Renal cortex interstitium (tissue), 11 donors: ENCODE results near the gene SMARCE1. TPM values are rescaled to one million over a fixed set of nuclear protein-coding genes. Genes with fewer than 3 reads are reported as not detected.
A peak's percentile ranks its signal among the peaks of the same experiment; 100 is the strongest.
"Not testable (repeated sequence)": the region's sequence is repeated elsewhere in the genome, so short reads cannot be mapped to it uniquely, and the experiment has no call there.

Source experiments
- DNase-seq, 11 donors: peaks; one replicate each; pipeline ENCODE4 v3.0.0-alpha.2; 2013; ENCODE audit warnings: low read depth in 9 of 11, low spot score in 4 of 11; ENCODE audit errors: extremely low read depth in 1 of 11
- polyA plus RNA-seq, 3 donors: library from polyadenylated mRNA; unstranded; fragments of 120-200 nt; gene quantifications; one replicate each; pipeline ENCODE4 v1.2.1, GENCODE V29; 2013; ENCODE audit not compliant: insufficient read length in 3 of 3

SMARCE1 gene
- polyA plus RNA-seq, 3 donors, result 236 to 258 (median 256) TPM

GRCh38 chr17:40598619-40599467 is 48.8 kb downstream of the SMARCE1 start:
- peak in 9 of 11 donors; percentile 52 to 76 (median 63) for DNase-seq

DNA sequence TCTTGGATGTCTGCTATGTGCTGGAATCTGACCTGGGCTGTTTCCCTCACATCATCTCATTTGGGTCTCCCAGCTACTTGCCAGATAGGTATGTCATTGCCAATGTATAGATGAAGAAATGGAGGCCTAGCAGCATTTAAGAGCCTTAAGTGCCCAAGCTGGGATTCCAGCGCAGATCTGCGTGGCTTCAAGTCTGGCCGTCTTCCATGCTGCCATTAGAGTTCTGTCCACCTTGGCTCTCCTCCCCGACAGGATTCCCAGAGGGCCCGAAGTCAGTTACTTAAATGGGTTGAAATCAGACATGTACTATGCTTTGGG is 49.4 kb downstream of the SMARCE1 start:
- DNase-seq, result no peak

DNA sequence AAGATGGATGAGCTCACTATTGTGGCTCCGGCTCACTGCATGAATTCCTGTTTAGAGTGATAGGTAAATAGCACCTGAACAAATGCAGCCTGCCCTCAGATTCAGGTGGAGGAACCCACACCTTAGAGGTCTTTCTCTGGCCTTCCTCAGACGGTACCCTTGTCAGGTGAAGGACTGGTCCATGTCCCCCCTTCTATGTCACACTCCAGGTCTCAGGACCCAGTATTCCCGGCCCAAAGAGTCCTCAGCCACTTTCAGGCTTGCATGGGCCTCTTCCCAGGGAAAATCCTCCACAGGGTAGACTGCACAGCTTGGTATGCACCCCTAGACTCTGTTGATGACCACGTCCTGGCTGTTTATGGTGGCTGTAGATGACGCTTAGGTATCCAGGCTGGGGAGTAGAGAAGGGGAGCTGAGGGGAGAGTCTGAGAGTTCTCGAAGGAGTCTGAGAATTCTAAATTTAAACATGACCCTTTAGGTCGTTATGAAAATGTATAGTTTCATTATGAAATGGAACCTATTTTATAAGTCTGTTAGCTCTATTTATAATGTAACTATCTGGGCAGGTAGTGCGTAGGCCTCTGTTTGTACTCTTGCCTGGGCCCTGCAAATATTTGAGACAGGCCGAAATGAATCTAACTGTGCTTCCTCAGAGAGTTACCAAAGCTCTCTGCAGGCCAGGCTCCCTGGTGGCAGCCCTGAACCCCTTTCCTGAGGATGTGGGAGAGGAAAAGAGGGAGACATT is 49.9 kb downstream of the SMARCE1 start:
- no peak for DNase-seq

DNA sequence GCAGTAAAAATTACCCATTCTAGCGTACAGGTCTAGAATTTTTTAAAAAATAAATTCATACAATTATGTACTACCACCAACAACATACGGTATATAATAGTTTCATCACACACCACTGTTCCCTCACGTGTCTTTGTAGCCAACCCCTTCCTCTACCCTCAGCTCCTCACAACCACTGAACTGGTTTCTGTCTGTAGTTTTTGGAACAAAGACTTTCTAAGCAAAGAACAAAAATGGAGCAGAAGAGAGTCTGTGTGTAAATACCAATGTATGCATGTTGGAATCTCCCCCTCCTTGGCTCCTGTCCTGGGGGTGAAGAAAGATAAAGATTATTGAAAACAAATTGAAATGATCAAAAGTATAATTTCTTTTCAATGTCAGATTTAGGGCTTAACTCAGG is 50.5 kb downstream of the SMARCE1 start:
- no peak for DNase-seq

- no peak for DNase-seq
Observed at GRCh38 chr17:40596261-40596919, 51.2 kb downstream of the SMARCE1 start.

GRCh38 chr17:40590742-40591141 is 56.9 kb downstream of the SMARCE1 start:
- DNase-seq, result no peak

DNA sequence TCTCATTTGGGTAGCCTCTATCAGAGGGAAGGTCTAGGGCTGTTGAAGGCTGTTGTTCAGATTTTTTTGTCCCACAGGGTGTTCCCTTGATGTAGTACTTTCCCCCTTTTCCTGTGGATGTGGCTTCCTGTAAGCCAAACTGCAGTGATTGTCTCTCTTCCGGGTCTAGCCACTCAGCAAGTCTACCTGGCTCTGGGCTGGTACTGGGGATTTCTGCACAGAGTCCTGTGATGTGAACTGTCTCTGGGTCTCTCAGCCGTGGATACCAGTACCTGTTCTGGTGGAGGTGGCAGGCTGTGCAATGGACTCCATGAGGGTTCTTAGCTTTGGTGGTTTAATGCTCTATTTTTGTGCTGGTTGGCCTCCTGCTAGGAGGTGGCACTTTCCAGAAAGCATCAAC is 59.1 kb downstream of the SMARCE1 start:
- no peak for DNase-seq

GRCh38 chr17:40586264-40586663 is 61.4 kb downstream of the SMARCE1 start:
- not testable (repeated sequence) for DNase-seq

- not testable (repeated sequence) for DNase-seq
Observed at GRCh38 chr17:40584950-40585349, 62.7 kb downstream of the SMARCE1 start.

DNA sequence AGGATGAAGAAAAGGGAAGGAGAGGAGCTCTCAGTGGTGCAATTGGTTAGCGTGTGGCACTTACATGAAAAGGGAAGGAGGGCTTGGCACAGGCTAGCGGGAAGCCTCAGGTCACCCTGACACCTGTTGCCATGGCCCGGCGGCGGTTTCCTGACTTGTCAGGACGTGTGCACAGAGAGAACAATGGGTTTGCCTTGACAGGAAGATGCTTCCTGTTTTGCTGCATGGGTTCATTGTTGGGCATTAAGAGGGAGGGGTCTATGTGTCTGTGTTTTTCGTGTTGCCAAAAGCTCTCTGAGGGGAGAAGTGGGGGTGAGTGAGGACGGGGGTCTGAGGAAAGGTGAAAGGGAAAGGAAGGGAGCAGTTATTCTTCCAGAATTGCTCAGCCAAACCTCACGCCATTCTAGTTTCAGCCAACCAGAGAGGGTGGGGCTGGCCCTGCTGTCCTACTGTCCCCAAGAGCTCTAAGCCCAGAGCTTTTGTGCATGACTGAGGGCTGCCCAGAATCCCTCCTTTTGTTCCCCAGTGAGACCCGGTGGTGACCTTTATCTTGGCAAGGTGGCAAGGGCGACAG is 65.2 kb downstream of the SMARCE1 start:
- no peak for DNase-seq

DNA sequence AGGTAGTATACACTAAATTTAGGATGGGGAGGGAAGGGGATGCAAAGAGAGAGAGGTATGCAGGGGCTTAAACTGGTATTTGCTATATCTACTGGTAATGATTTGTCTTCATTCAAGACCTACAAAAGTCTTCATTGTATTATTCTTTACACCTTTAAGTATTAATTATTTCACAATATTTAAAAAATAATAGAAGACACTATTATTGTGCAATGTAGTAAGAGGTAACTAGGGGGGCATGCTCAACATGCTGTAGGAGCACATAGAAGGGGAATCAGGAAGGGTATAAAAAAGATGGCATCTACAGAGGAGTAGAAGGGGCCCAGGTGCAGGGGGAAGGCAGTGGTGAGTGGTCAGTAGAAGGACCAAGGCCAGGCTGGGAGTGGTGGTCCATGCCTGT is 67.5 kb downstream of the SMARCE1 start:
- DNase-seq, result no peak

GRCh38 chr17:40579471-40579870 is 68.1 kb downstream of the SMARCE1 start:
- DNase-seq, result no peak

DNA sequence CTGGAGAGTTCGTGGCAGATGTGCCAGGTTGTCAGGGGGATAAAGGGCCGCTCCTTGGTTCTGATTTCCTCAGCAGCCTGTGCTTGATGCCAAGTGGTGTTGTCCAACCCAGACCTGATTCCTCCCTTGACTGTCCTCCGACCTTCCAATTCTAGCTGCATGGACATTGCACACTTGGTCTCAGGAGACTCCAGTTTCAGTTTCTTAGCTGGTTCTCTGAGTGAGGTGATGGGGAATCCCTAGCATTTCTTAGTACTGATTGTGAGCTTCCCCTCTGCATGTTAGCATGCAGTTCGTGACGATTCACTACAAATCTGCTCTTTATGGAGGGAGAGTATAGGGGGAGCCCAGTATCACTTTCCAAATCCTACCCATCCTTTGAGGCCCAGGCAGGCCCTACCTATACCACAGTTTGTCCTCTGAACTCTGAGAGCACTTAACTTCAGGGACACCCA is 70.0 kb downstream of the SMARCE1 start:
- no peak for DNase-seq

- no peak for DNase-seq
Observed at GRCh38 chr17:40576113-40576740, 71.4 kb downstream of the SMARCE1 start.

Other genes starting within 250 kb of the SMARCE1 start
- gene TOP2A, start 229.9 kb downstream of the SMARCE1 start, polyA plus RNA-seq, result 100 to 1,000 TPM; 154 to 213 (median 186) TPM
- 100 to 1,000 TPM; 336 to 355 (median 341) TPM for gene IGFBP4, start 204.4 kb downstream of the SMARCE1 start, polyA plus RNA-seq
- under 1 TPM; 0.03 to 0.06 (median 0.03) TPM for gene TNS4, start 146.2 kb downstream of the SMARCE1 start, polyA plus RNA-seq
- gene CCR7, start 82.3 kb downstream of the SMARCE1 start, polyA plus RNA-seq, result under 1 TPM; 0.11 to 0.48 (median 0.33) TPM
- gene KRT222, start 17.4 kb upstream of the SMARCE1 start, polyA plus RNA-seq, result under 1 TPM; 0.06 to 0.21 (median 0.17) TPM
- not detected for gene KRT24, start 55.9 kb upstream of the SMARCE1 start, polyA plus RNA-seq
- under 1 TPM in 1 of 3 donors, not detected in 2; 0.09 TPM for gene KRT25, start 107.5 kb upstream of the SMARCE1 start, polyA plus RNA-seq
- gene KRT26, start 124.4 kb upstream of the SMARCE1 start, polyA plus RNA-seq, result not detected
- gene KRT27, start 134.7 kb upstream of the SMARCE1 start, polyA plus RNA-seq, result not detected
- gene KRT28, start 152.1 kb upstream of the SMARCE1 start, polyA plus RNA-seq, result not detected
- gene KRT10, start 174.8 kb upstream of the SMARCE1 start, polyA plus RNA-seq, result 10 to 100 TPM; 47.1 to 49.5 (median 48.5) TPM
- gene KRT12, start 219.4 kb upstream of the SMARCE1 start, polyA plus RNA-seq, result not detected
- gene KRT20, start 237.4 kb upstream of the SMARCE1 start, polyA plus RNA-seq, result under 1 TPM in 2 of 3 donors, not detected in 1; 0.11 to 0.19 TPM